GOT3 (cell line): Measurements from ENCODE around the gene MAPK10.
A peak's percentile ranks its signal among the peaks of the same experiment; 100 is the strongest.
"Not testable (repeated sequence)": the region's sequence is repeated elsewhere in the genome, so short reads cannot be mapped to it uniquely, and the experiment has no call there.

Experiments
- DNase-seq: peaks from one replicate; lab custom pipeline; 2025; ENCODE audit warnings: mixed read lengths; lab: John Stamatoyannopoulos, UW

Gene MAPK10

DNA sequence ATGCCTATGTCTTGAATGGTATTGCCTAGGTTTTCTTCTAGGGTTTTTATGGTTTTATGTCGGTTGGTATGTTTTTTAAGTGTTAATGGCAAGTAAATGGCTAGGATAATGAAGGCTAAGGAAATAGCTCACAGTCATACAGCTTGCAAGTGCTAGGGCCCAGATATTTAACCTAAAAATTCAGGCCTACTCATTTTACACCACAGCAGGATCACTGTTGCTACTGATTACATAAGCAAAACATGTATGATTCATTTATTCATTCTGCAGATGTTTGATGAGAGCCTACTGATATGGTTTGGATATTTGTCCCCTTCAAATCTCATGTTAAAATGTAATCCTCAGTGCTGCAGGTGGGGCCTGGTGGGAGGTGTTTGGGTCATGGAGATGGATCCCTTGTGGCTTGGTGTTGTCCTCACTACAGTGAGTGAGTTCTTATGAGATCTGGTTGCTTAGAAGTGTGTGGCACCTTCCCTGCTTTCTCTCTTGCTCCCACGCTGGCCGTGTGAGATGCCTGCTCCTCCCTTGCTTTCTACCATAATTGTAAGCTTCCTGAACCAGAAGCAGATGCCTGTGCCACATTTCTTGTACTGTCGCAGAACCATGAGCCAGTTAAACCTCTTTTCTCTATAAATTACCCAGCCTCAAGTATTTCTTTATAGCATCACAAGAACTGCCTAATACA is 175.5 kb downstream of the MAPK10 start:
- DNase-seq = no peak

DNA sequence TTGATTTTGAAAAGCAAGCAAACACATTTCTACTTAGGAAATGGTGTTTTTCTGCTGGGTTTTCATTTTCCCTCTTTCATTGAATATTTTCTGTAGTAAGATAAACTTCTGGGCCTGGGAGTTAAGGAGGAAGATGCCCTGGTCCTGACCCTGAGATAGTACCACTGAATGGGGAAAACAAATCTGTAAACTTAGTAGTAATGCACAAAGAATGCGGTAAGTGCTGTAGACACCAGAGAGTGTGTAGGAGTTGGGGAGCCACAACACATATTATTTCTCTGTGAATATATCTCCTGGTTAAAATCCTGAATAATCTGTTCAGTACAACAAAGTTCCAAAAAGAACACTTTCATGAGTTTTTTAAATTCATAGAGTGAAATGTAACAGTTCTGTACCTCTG is 178.3 kb downstream of the MAPK10 start:
- no peak for DNase-seq

DNA sequence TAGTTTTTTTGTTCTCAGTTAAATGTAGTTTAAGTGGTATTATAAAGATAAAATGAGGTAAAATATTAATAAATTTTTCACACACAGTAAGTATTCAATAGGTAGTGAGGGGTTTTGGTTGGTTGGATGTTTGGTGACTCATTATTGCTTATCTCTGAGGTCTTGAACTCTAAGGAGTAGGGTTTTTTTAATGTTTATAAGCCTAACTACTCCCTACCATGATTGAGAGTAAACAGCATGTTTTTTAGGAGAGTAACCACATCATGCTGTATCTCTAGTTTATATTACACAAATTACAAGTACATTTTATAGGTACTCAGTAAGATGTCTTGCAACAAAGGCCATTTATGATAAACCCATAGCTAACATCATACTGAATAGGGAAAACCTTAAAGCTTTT is 181.6 kb downstream of the MAPK10 start:
- DNase-seq = no peak

DNA sequence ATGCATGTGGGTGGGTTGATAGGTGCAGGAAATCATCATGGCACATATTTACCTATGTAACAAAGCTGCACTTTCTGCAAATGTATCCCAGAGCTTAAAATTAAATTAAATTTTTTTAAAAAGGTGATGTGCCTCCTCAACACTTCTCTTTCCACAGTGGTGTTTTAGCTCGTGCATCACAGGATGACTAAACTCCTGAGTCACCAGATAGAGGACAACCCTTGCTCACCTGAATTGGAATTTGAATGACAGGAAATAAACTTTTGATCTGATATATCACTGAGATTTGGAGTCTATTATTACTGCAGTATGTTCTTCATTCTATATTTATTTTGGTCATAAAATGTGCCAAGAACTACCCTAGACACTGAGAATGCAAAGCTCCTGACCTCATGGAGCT is 185.3 kb downstream of the MAPK10 start:
- DNase-seq = no peak

DNA sequence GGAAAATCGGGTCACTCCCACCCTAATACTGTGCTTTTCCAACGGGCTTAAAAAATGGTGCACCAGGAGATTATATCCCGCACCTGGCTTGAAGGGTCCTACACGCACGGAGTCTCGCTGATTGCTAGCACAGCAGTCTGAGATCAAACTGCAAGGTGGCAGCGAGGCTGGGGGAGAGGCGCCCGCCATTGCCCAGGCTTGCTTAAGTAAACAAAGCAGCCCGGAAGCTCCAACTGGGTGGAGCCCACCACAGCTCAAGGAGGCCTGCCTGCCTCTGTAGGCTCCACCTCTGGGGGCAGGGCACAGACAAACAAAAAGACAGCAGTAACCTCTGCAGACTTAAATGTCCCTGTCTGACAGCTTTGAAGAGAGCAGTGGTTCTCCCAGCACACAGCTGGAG is 191.5 kb downstream of the MAPK10 start:
- DNase-seq = not testable (repeated sequence)

DNA sequence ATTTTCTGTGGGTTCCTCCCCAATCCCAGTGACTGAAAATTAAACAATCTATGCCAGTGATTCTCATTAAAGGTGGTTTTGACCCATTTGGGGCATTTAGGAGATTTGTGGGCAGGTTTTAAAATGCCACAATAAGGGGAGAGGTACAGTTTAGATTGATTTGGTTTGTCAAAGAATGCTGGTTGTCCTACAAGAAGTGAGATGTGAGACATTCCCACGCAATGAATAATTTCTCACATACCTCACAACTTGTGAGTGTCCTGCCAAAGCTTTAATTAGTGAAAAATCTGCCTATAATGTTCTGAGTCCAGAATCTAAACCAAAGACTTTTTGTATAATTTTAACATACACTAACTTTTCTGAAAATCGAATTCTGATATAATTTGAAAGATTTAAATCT is 199.4 kb downstream of the MAPK10 start:
- DNase-seq = no peak

DNA sequence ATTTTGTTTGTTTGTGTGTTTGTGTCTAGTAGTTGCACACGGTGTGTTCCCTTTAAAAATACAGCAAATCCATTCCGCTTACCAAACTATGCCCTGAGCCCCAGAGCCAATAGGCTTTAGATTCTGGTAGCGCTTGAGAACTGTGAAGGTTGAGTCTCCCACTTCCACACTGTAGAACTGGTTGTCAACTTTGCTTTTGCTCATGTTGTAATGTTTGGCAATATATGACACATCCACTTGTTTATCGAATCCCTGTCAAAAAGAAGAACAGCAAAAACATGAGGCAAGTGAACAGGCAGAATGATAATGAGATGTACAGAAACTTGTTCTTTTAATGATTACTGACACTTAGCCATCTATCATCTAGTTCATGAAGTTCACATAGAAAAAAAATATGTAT is 200.6 kb downstream of the MAPK10 start:
- DNase-seq = no peak

DNA sequence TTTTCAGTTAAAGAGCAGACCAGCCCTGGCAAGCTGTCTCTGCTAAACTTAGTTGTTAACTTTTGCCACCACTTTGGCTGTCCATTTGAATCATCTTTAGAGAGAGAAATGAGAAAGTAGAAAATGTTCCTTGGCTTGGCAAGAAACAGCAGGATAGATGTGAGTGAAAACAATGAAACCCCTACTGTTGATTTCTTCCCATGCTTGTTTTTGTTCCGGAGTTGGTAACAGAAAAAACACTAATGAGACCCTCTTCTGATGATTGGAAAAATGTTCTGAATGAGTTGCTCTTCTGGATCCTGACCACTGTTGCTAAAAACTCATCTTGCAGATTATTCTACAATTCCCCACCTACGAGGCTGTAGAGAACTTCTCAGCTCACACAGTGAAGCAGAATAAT is 203.3 kb downstream of the MAPK10 start:
- no peak for DNase-seq

DNA sequence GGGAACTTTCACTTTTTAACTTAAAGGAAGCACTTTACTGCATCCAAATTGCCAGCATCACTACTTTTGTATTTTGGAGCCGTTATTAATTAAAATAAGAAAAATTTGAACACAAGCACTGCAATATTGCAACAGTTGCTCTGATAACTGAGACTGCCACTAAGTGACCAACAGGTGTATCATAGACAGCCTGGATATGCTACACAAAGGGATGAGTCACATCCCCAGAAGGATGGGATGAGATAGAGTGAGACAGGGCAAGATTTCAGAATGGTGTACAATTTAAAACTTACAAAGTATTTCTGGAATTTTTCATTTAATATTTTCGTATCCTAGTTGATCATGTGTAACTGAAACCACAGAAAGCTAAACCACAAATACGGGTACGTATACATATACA is 204.1 kb downstream of the MAPK10 start:
- no peak for DNase-seq

DNA sequence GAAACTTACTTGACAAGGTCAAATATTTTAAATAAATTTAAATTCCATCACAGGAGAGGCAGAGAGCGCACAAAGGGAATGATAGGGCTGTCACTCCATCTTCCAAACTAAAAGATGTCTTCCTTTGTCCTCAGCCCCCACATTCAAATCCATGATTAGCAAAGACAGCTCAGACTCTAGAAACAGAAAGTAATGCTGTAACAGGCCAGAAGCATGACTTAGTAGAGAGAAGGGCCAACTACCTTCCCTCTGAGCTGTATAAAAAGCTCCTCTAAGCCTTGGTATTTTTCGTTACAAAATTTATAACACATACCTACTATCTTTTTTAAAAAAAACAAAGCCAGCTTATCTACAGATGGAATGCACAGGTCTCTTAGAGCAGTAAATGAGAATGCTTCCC is 207.4 kb downstream of the MAPK10 start:
- DNase-seq = no peak

DNA sequence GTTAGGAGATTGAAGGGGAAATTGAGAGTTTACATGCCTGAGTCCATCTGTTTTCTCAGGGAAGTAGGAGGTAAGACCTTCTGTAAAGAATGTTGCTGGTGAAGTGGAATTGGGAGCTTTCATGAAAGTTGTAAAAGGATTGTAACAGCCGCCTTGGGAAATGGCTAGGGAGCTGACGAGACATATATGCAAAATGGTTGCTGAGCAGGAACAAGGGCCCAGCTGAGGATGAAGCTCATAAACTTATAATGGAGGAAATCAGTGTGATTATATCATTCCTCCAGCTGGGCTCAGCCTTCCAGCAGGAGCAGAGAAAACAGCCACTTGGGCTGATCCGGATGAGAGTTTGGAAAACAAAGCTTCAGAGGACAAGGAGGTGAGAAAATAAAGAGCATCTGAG is 208.7 kb downstream of the MAPK10 start:
- DNase-seq = no peak

DNA sequence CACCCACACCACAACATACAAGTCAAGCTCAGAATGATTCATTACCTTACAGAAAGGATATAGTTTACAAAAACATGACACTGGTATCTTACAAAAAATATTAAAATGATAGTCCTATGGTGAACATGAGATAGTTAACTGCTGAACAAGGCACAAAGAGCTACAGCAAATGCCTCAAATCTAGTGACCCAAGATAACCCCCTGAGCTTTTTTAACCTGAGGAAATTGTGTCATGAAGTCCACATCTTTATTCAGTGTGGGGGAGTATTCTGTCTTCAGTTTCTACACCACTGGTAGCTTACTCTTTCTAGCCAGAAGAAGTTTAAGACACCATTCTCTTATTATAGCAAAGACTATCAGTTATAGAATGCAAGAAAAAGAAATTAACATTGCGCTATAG is 218.7 kb downstream of the MAPK10 start:
- no peak for DNase-seq

DNA sequence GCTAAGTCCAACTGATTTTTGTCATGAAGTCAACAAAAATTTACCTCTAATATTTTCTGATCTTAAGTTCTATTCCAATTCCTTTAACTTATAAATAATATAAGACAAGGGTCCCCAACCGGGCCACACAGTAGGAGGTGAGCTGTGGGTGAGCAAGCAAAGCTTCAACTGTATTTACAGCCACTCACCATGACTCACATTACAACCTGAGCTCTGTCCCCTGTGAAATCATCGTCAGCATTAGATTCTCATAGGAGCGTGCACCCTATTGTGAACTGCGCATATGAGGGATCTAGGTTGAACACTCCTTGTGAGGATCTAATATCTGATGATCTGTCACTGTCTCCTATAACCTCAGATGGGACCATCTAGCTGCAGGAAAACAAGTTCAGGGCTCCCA is 227.4 kb downstream of the MAPK10 start:
- no peak for DNase-seq

DNA sequence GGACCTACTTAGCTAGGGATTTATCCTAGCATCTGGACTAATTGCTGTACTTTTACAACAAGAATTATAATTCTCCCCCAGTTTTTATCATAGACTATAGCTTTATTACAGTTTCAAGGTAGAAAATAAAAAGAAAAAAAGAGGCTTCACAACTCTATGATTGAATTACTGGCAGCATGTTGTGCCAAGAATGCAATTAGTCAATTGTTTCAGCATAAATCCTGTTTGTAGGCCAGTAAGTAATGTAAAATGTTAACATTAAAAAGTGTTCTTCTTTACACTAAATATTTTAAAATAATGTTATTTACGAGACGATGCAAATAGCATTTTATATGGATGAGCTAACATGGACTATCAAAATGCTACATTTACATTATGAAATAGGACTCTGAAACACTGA is 228.4 kb downstream of the MAPK10 start:
- no peak for DNase-seq

DNA sequence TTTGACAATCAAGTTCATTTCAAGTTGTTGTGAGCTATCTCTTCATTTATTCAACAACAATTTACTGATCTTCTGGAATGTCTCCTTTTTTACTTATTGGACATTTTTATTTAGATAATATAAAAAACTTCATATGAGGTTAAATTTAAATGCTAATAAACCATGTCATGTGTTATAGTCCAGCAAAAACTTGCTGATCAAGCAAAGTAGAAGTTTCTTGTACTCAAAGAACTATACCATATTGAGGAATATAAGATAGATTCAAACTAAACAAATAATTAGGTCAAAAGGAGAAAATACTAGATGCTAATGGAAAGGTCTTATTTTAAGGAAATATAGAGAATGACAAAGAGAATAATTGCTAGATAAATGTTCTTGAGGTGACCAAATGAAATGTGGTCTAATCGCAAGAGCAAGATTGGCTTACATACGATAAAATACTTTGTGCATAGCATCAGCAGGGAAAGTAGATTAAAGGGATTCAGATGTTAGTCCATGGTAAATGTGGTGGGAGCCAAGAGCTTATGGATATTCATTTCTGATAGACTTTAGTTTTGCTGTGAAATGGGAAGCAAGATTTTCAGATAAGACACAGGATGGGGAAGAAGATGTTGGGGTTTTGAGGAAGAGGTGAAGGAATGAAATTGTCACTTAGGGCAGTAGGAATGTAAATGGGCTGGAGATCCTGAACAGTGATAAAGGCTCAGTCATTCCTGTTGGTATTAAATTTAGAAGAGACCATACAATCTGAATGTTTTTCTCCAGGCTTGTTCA is 229.5 kb downstream of the MAPK10 start:
- DNase-seq = no peak

DNA sequence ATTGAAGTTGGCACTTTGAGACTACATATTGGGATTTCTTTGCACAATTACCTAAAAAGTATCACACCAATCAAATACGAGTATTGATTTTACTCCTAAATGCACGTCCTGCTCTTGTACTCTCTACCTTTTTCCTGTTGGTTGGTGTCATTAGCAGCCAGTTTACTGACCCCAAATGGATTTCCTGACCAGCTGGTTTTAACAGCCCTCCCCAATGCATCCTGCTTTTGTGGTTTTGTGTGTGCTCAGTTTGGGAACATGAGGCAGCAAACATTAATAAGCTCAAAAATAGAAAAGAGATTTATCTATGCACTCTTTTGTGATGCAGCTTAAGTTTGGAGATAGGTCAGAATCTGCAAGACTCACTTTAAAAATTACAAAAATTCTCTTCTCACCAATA is 230.3 kb downstream of the MAPK10 start:
- no peak for DNase-seq

DNA sequence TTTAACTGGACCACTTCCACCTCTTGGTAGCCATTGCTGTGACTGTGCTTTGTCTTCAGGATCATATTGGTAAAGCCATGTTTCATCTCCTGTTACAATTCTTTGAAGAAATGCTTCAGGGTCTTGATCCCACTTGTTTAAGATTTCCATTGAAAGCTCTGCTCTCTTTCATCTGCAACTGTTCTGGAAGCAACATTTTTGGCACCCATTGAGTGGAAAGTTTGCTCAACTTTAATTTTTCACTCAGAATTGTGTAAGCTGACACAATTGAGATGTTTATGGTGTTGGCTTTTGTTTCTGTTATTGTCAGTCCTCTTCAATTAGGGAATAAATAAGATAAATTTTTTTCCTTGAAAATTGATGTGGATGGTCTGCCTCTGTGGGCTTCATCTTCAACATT is 237.4 kb downstream of the MAPK10 start:
- DNase-seq = no peak

DNA sequence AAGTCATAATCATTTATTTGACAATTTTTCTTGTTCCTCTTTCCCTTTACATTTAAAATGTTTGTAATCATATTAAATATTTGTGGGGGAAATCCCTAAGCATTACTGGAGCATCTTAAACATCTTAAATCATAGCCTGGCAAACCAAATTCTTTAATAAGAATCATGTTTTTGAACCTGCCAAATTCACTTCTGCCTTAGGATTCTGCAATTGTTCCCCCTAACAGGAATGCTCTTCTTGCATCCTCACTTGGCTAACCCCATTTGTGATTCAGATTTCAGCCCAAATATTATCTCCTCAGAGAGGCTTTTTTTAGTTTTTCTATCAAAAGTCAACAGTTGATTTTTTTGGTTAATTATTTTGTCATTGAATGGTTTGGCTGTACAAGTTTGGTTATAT is 241.1 kb downstream of the MAPK10 start:
- DNase-seq = no peak

DNA sequence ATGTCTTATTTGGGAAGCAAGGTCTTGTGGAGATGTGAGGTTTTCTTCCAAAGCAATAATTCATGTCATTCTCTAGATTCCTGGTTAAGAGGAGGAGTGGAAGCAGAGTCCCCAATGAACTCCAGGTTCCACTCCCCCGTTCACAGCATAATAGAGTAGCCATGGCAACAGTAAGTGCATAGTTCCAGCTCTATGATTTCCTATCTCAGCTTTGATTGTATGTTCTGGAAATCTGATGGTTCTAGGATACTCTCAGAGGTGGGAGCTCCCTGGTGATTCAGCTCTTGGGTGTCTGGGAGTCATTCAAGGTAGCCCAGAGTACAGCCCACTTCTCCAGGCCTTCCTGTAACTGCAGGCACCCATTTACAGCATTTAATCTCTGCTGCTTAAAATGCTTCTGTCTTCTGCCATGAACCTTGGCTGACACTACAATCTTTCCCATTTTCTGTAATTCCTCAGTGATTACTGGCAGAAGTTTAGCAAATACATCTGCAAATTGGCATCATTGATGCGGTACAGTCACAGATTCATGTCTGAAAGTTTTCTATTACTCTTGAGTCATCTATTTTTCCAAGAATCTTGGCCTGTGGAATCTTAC is 242.0 kb downstream of the MAPK10 start:
- peak; percentile 12 for DNase-seq

DNA sequence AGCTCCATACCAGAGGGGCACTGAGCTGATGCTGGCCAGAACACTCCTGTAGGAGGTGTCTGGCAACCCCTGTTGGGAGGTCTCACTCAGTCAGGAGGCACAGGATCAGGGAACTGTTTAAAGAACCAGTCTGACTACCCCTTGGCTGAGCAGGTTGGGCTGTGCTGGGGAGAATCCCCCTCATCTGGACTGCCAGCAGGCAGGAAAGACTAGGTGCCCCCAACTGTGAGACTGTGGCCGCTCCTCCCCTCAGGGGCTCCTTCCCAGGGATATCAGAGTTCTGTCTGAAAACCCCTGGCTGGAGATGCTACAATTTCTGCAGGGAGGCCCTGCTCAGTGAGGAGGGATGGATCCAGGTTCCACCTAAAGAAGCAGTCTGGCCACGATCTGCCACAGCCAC is 245.3 kb downstream of the MAPK10 start:
- DNase-seq = no peak

DNA sequence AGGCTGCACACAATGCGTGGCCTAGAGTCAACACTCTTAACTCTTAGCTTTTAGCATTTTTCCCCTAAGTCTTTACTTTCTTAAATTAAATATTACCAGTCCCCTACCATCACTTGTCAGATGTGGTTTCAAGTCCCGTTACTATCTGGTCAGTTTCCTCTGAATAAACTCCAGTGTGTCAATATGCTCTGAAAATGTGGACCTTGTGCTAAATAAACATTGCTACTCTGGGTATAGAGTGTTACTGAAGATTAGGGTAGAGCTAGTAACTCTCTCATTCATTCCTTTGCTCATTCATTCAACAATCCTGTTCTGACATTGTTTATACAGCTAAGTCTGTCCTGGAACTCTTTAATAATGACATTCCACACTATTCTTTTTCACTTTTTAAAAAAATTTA is 251.0 kb downstream of the MAPK10 start:
- no peak for DNase-seq

DNA sequence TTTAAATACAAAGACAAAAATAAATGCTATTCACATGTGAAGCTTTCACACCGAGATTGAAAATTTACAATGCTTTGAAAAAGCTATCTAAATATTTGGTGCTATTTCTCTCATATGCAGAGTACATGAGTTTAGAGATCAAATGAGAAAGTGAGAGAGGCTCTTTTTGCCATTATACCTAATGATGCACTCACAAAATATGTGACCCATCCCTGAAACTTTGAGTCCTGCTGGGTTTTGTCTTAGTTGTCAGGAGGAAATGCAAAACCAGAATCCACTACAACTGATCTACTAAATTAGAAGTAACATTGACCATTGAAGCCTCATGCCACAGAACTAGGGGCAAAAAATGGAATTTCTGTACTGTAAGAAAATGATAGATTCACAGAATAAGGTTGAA is 251.7 kb downstream of the MAPK10 start:
- no peak for DNase-seq

DNA sequence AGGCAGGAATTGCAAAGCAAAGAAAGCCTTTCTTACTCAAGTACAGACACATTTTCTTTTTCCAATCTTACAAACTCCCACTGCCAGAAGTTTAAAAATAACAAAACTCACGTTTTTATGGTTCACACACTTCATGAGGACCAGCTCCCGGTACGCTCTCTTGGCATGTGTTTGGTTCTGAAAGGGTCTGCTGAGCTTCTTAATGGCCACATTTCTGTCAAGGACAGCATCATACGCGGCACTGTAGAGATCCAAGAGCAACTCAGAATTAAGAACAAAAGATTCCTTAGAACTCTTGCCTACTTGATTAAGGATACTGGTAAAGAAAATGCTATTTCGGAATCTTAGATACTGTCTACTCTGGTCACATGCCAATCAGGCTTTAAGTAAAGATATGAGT is 252.7 kb downstream of the MAPK10 start:
- DNase-seq = no peak

DNA sequence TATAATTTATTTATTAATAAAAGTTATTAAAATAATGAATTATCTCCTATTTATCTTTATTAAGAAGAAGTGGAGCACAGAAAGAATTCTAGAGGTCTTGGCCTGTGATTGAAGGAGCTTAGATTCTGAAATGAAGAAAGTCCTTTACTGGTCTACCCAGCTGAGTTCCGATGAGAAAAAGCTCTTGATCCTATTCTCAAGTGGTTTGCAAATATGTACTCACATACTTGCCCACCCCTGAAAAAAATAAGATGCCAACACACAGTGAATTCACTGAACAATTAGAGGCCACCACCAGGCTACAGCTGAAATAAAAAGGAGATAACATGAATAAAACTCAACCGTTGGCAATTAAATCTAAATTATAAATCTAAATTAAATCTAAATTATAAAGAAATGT is 253.4 kb downstream of the MAPK10 start:
- DNase-seq = no peak
